Body of pancreas (tissue), 4 donors: ENCODE data around the gene FUBP1.

Experiments used
- POLR2A ChIP-seq, 3 donors: fragments of 450-650 bp; IDR thresholded peaks; one replicate each; pipeline ENCODE4 v1.6.1; 2016; ENCODE audit warnings: antibody characterized with exemption in 3 of 3, mild to moderate bottlenecking in 2 of 3
- TF ChIP-seq, protein P1 (sequence below), 7 experiments: fragments of 450-650 bp in 4 of 7; fragments of 200-600 bp in 3 of 7; sonication (generic) in 3 of 7; IDR thresholded peaks; one replicate each; pipeline ENCODE4 v1.5.1; 2016 to 2019; ENCODE audit warnings: antibody characterized with exemption in 7 of 7

DNA sequence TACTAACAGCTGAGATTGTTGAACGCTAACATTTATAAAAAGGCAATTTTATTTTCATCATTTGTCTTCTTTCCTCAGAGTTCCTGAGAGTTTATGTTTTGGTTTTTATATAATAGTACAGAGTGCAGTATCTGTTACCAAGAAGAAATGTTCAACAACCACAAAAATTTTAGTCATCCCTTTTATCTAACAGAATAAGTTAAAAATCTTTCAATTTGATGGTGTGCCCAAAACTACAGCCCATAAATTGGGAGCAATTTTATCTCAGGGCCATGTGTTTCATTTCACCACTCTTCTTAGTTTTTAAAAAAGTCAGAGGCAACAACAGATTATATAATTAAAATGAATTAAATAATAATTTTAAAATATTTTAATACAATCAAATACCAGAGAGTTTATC is 53.4 kb downstream of the FUBP1 start:
- TF ChIP-seq, protein P1, sequence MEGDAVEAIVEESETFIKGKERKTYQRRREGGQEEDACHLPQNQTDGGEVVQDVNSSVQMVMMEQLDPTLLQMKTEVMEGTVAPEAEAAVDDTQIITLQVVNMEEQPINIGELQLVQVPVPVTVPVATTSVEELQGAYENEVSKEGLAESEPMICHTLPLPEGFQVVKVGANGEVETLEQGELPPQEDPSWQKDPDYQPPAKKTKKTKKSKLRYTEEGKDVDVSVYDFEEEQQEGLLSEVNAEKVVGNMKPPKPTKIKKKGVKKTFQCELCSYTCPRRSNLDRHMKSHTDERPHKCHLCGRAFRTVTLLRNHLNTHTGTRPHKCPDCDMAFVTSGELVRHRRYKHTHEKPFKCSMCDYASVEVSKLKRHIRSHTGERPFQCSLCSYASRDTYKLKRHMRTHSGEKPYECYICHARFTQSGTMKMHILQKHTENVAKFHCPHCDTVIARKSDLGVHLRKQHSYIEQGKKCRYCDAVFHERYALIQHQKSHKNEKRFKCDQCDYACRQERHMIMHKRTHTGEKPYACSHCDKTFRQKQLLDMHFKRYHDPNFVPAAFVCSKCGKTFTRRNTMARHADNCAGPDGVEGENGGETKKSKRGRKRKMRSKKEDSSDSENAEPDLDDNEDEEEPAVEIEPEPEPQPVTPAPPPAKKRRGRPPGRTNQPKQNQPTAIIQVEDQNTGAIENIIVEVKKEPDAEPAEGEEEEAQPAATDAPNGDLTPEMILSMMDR (IDR thresholded peaks at IDR 0.05) = no peak
- no peak for TF ChIP-seq POLR2A (IDR thresholded peaks at IDR 0.05)
